ENCODE results near the gene UBE2E2.

The UBE2E2 gene

DNA sequence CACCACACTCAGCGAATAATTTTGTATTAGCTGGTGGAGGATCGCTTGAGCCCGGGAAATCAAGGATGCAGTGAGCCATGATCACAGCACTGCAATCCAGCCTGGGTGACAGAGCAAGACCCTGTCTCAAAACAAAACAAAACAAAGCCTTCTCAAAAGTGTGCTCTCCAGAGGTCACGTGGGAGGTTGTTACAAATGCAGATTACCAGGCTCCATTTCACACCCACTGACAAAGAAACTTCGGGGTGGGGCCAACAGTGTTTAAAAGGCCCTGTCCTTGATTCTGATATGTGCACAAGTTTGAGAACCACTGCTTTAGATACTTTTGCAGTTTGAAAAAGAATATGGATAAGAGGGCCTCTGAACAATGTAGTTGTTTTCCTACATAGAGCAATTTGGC lies 80.5 kb downstream of the UBE2E2 start:
- peaks cover 6% of the 10 kb centered on the region for H3K4me1 ChIP-seq (ENCODE audit: control insufficient read depth, low read length)
- H3K4me2 ChIP-seq (ENCODE audit: low read length): no peak overlapping the region
- H3K4me3 ChIP-seq (ENCODE audit: low read length): no peak overlapping the region
- H3K27ac ChIP-seq (ENCODE audit: low read depth, low read length): no peak overlapping the region
- no peaks in the 10 kb centered on the region for H3K9me3 ChIP-seq (ENCODE audit: control insufficient read depth, insufficient read depth, low read length)
- no peaks in the 10 kb centered on the region for H3K9me2 ChIP-seq (replicated peaks; ENCODE audit: control insufficient read depth, low read length)
- peaks cover 6% of the 10 kb centered on the region for H3K79me2 ChIP-seq (ENCODE audit: control insufficient read depth, low read length)
- no peaks in the 10 kb centered on the region for H3K27me3 ChIP-seq (ENCODE audit: control insufficient read depth, low read length)
- TF ChIP-seq, protein P1, sequence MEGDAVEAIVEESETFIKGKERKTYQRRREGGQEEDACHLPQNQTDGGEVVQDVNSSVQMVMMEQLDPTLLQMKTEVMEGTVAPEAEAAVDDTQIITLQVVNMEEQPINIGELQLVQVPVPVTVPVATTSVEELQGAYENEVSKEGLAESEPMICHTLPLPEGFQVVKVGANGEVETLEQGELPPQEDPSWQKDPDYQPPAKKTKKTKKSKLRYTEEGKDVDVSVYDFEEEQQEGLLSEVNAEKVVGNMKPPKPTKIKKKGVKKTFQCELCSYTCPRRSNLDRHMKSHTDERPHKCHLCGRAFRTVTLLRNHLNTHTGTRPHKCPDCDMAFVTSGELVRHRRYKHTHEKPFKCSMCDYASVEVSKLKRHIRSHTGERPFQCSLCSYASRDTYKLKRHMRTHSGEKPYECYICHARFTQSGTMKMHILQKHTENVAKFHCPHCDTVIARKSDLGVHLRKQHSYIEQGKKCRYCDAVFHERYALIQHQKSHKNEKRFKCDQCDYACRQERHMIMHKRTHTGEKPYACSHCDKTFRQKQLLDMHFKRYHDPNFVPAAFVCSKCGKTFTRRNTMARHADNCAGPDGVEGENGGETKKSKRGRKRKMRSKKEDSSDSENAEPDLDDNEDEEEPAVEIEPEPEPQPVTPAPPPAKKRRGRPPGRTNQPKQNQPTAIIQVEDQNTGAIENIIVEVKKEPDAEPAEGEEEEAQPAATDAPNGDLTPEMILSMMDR (IDR thresholded peaks at IDR 0.05; ENCODE audit: low read depth, low read length, poor library complexity, severe bottlenecking): no peak
- TF ChIP-seq EZH2phosphoT487 (IDR thresholded peaks at IDR 0.05; ENCODE audit: borderline replicate concordance, low read length): no peak
- no peaks in the 10 kb centered on the region for H3K36me3 ChIP-seq (ENCODE audit: control insufficient read depth, low read length)
- no peaks in the 10 kb centered on the region for H4K20me1 ChIP-seq (ENCODE audit: control insufficient read depth, insufficient read depth, low read depth, low read length)
- H3F3A ChIP-seq (ENCODE audit: control insufficient read depth, insufficient read depth): no peaks in the 10 kb centered on the region

DNA sequence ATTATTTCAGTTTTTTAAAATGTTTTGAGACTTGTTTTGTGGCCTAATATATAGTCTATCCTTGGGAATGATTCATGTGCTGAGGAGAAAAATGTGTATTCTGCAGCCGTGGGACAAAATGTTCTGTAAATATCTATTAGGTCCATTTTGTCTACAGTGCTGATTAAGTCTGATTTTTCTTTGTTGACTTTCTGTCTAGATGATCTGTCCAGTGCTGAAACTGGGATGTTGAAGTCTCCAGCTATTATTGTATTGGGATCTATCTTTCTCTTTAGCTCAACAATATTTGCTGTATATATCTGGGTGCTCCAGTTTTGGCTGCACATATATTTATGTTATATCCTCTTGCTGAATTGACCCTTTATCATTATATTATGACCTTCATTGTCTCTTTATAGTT lies 85.2 kb downstream of the UBE2E2 start:
- peaks cover 3% of the 10 kb centered on the region; the same call in 1 of the 2 replicates for H3F3A ChIP-seq (ENCODE audit: control insufficient read depth, insufficient read depth)
- H3K4me1 ChIP-seq (ENCODE audit: control insufficient read depth, low read length): peaks cover 23% of the 10 kb centered on the region
- H4K20me1 ChIP-seq (ENCODE audit: control insufficient read depth, insufficient read depth, low read depth, low read length): no peaks in the 10 kb centered on the region
- no peaks in the 10 kb centered on the region for H3K9me3 ChIP-seq (ENCODE audit: control insufficient read depth, insufficient read depth, low read length)
- no peak overlapping the region for H3K27ac ChIP-seq (ENCODE audit: low read depth, low read length)
- H3K36me3 ChIP-seq (ENCODE audit: control insufficient read depth, low read length): no peaks in the 10 kb centered on the region
- TF ChIP-seq EZH2phosphoT487 (IDR thresholded peaks at IDR 0.05; ENCODE audit: borderline replicate concordance, low read length): no peak
- TF ChIP-seq, protein P1 (IDR thresholded peaks at IDR 0.05; ENCODE audit: low read depth, low read length, poor library complexity, severe bottlenecking): no peak
- no peak overlapping the region for H3K4me3 ChIP-seq (ENCODE audit: low read length)
- no peaks in the 10 kb centered on the region for H3K9me2 ChIP-seq (replicated peaks; ENCODE audit: control insufficient read depth, low read length)
- peaks cover 28% of the 10 kb centered on the region for H3K79me2 ChIP-seq (ENCODE audit: control insufficient read depth, low read length)
- no peak overlapping the region for H3K4me2 ChIP-seq (ENCODE audit: low read length)
- H3K27me3 ChIP-seq (ENCODE audit: control insufficient read depth, low read length): no peaks in the 10 kb centered on the region

DNA sequence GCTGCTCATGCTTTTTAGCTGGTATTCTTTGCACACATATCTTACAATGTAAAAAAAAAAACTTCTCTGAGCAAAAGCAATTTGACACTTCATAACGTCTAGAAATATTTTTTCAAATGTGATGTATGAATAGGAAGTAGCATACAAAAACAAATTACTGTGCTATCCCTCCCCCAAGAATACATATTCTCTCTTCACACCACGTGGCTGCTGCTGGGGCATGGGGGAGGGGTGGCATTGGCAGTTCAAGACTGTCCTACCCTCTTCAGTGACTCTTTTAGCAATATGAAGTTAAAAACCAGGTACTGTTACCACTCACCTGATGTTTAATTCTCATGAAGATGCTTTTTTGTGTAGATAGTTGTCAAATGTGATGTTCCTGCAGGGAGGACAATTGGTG lies 85.6 kb downstream of the UBE2E2 start:
- Histone ChIP-seq H3K4me1 (ENCODE audit: control insufficient read depth, low read length) (peaks cover 24% of the 10 kb centered on the region), H4K20me1 (ENCODE audit: control insufficient read depth, insufficient read depth, low read depth, low read length) (no peaks in the 10 kb centered on the region), H3K79me2 (ENCODE audit: control insufficient read depth, low read length) (peaks cover 29% of the 10 kb centered on the region), H3K9me2 (replicated peaks; ENCODE audit: control insufficient read depth, low read length) (no peaks in the 10 kb centered on the region), H3K9me3 (ENCODE audit: control insufficient read depth, insufficient read depth, low read length) (no peaks in the 10 kb centered on the region), H3K4me3 (ENCODE audit: low read length) (peak overlapping the region; percentile 37), H3K4me2 (ENCODE audit: low read length) (peak overlapping the region; percentile 56), H3K27ac (ENCODE audit: low read depth, low read length) (0 out of 2 replicates have a peak overlapping the region, but pooled peaks have one; percentile 10), H3K27me3 (ENCODE audit: control insufficient read depth, low read length) (no peaks in the 10 kb centered on the region), H3F3A (ENCODE audit: control insufficient read depth, insufficient read depth) (peaks cover 3% of the 10 kb centered on the region; the same call in 1 of the 2 replicates), H3K36me3 (ENCODE audit: control insufficient read depth, low read length) (no peaks in the 10 kb centered on the region)
- TF ChIP-seq EZH2phosphoT487 (IDR thresholded peaks at IDR 0.05; ENCODE audit: borderline replicate concordance, low read length): no peak
- TF ChIP-seq, protein P1 (IDR thresholded peaks at IDR 0.05; ENCODE audit: low read depth, low read length, poor library complexity, severe bottlenecking): no peak
